ENCODE data around the gene SFT2D3.

The SFT2D3 gene

GRCh38 chr2:127701193-127701650, at the start of gene SFT2D3:
TSS of gene SFT2D3 (plus strand) at chr2:127701497. CDS start at chr2:127701529, 32 bp downstream.
- DNase-seq: peak; percentile 91

- DNase-seq: no peak
Measured at GRCh38 chr2:127651971-127652550, 49.2 kb upstream of the SFT2D3 start.

GRCh38 chr2:127652786-127653357, 48.4 kb upstream of the SFT2D3 start:
- DNase-seq: no peak

GRCh38 chr2:127653421-127654083, 47.7 kb upstream of the SFT2D3 start:
- no peak for DNase-seq

- no peak for DNase-seq
Measured at GRCh38 chr2:127654084-127654837, 47.0 kb upstream of the SFT2D3 start.

- no peak for DNase-seq
Measured at GRCh38 chr2:127654838-127655175, 46.5 kb upstream of the SFT2D3 start.

- DNase-seq: no peak
Measured at GRCh38 chr2:127655209-127656073, 45.9 kb upstream of the SFT2D3 start.

GRCh38 chr2:127656569-127657231, 44.6 kb upstream of the SFT2D3 start:
- DNase-seq: no peak

GRCh38 chr2:127657232-127657595, 44.1 kb upstream of the SFT2D3 start:
- DNase-seq: no peak

- no peak for DNase-seq
Measured at GRCh38 chr2:127658146-127658545, 43.2 kb upstream of the SFT2D3 start.

- no peak for DNase-seq
Measured at GRCh38 chr2:127658641-127659407, 42.5 kb upstream of the SFT2D3 start.

GRCh38 chr2:127659408-127660290, 41.6 kb upstream of the SFT2D3 start:
- DNase-seq: no peak

GRCh38 chr2:127660291-127660578, 41.1 kb upstream of the SFT2D3 start:
- no peak for DNase-seq

- no peak for DNase-seq
Measured at GRCh38 chr2:127661072-127661649, 40.1 kb upstream of the SFT2D3 start.

GRCh38 chr2:127661949-127662510, 39.3 kb upstream of the SFT2D3 start:
- DNase-seq: no peak

GRCh38 chr2:127662937-127663565, 38.2 kb upstream of the SFT2D3 start:
- no peak for DNase-seq

- DNase-seq: no peak
Measured at GRCh38 chr2:127663566-127664064, 37.7 kb upstream of the SFT2D3 start.

- no peak for DNase-seq
Measured at GRCh38 chr2:127664065-127664894, 37.0 kb upstream of the SFT2D3 start.
